Raji (cell line): ENCODE measurements around the gene ADAM19.

Experiments used
- POLR2A ChIP-seq: IDR thresholded peaks from 2 replicates; pipeline ENCODE4 v1.6.1; 2011; ENCODE audit warnings: low read depth, low read length, control low read depth; ENCODE audit not compliant: insufficient read depth

The ADAM19 gene

GRCh38 chr5:157463621-157464518 lies 111.7 kb downstream of the ADAM19 start:
- TF ChIP-seq POLR2A: no peak

- TF ChIP-seq POLR2A: no peak
Observed at GRCh38 chr5:157463081-157463480, 112.5 kb downstream of the ADAM19 start.

GRCh38 chr5:157460921-157461792 lies 114.4 kb downstream of the ADAM19 start:
- TF ChIP-seq POLR2A: no peak

- TF ChIP-seq POLR2A: no peak
Observed at GRCh38 chr5:157459715-157460599, 115.6 kb downstream of the ADAM19 start, which contains the start of gene NIPAL4. Gene NIPAL4 (plus strand): TSS chr5:157460213. CDS start chr5:157460321, 108 bp downstream.

GRCh38 chr5:157458835-157459234 lies 116.7 kb downstream of the ADAM19 start:
- TF ChIP-seq POLR2A: no peak

GRCh38 chr5:157457391-157457790 lies 118.2 kb downstream of the ADAM19 start:
- TF ChIP-seq POLR2A: no peak

GRCh38 chr5:157456301-157456700 lies 119.3 kb downstream of the ADAM19 start:
- TF ChIP-seq POLR2A: no peak

- TF ChIP-seq POLR2A: no peak
Observed at GRCh38 chr5:157455057-157455456, 120.5 kb downstream of the ADAM19 start.

- no peak for TF ChIP-seq POLR2A
Observed at GRCh38 chr5:157454273-157454672, 121.3 kb downstream of the ADAM19 start.

GRCh38 chr5:157451806-157452205 lies 123.8 kb downstream of the ADAM19 start:
- no peak for TF ChIP-seq POLR2A

GRCh38 chr5:157450024-157450423 lies 125.6 kb downstream of the ADAM19 start:
- no peak for TF ChIP-seq POLR2A

- TF ChIP-seq POLR2A: no peak
Observed at GRCh38 chr5:157449011-157449723, 126.4 kb downstream of the ADAM19 start.

GRCh38 chr5:157447201-157447637 lies 128.4 kb downstream of the ADAM19 start:
- TF ChIP-seq POLR2A: no peak

- no peak for TF ChIP-seq POLR2A
Observed at GRCh38 chr5:157446412-157446935, 129.1 kb downstream of the ADAM19 start.

- no peak for TF ChIP-seq POLR2A
Observed at GRCh38 chr5:157445745-157446411, 129.7 kb downstream of the ADAM19 start.
